Amniotic stem cell (primary cell): ENCODE results near the gene AP1S2.

Experiments used
- DNase-seq: peaks from one replicate; lab custom pipeline; 2025; lab: John Stamatoyannopoulos, UW

Gene AP1S2

GRCh38 chrX:15804563-15804962, 50.0 kb downstream of the AP1S2 start:
- no peak for DNase-seq

- DNase-seq = no peak
These were observed 56.9 kb downstream of the AP1S2 start for GRCh38 chrX:15797707-15798106.

- DNase-seq = no peak
These were observed 63.8 kb downstream of the AP1S2 start for GRCh38 chrX:15790769-15791290.

GRCh38 chrX:15789979-15790768, 64.4 kb downstream of the AP1S2 start, which contains the start of gene ZRSR2:
Gene ZRSR2, plus strand, starts transcription at chrX:15790484. Its CDS starts 12 bp downstream, at chrX:15790496.
- DNase-seq = peak; percentile 77

- no peak for DNase-seq
These were observed 67.7 kb downstream of the AP1S2 start for GRCh38 chrX:15786915-15787314.

- DNase-seq = no peak
These were observed 69.3 kb downstream of the AP1S2 start for GRCh38 chrX:15785176-15785750.

GRCh38 chrX:15781961-15782699, 72.5 kb downstream of the AP1S2 start:
- DNase-seq = no peak
